Transverse colon (tissue), 4 donors: Measurements from ENCODE around the gene SHLD2.
"Not testable (repeated sequence)": the region's sequence is repeated elsewhere in the genome, so short reads cannot be mapped to it uniquely, and the experiment has no call there.

Experiments
- EP300 ChIP-seq: sonication (generic); formaldehyde crosslinking; IDR thresholded peaks from one replicate; pipeline ENCODE4 v1.6.1; 2017; ENCODE audit warnings: antibody characterized with exemption, low read depth
- POLR2A ChIP-seq: fragments of 450-650 bp; IDR thresholded peaks from one replicate; pipeline ENCODE4 v1.6.1; 2016; ENCODE audit warnings: antibody characterized with exemption, mild to moderate bottlenecking, moderate library complexity
- POLR2AphosphoS5 ChIP-seq, 3 donors: sonication (generic); formaldehyde crosslinking; IDR thresholded peaks; one replicate each; pipeline ENCODE4 v1.6.1; 2016; ENCODE audit warnings: antibody characterized with exemption in 3 of 3
- TF ChIP-seq, protein P1 (sequence below), 5 experiments: fragments of 200-600 bp in 3 of 5; fragments of 450-650 bp in 2 of 5; sonication (generic) in 3 of 5; IDR thresholded peaks; 1 replicate in 2 of 5; 2 replicates in 3 of 5; pipeline ENCODE4 v1.5.1; 2016 to 2017; ENCODE audit warnings: antibody characterized with exemption in 5 of 5, inconsistent platforms in 3 of 5, mild to moderate bottlenecking in 2 of 5, moderate library complexity in 1 of 5

DNA sequence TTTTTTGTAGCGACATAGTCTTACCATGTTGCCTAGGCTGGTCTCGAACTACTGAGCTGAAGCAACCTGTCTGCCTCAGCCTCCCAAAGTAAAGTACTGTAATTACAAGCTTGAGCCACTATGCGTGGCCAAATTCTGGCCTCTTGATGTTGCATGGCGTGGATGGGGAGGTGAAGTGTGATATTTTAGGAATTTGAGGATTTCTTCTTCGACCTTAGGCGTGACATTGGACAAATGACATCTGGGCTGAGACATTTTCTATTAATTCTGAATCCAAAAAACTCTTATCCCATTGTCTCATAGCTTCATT is 48.1 kb downstream of the SHLD2 start:
- TF ChIP-seq, protein P1, sequence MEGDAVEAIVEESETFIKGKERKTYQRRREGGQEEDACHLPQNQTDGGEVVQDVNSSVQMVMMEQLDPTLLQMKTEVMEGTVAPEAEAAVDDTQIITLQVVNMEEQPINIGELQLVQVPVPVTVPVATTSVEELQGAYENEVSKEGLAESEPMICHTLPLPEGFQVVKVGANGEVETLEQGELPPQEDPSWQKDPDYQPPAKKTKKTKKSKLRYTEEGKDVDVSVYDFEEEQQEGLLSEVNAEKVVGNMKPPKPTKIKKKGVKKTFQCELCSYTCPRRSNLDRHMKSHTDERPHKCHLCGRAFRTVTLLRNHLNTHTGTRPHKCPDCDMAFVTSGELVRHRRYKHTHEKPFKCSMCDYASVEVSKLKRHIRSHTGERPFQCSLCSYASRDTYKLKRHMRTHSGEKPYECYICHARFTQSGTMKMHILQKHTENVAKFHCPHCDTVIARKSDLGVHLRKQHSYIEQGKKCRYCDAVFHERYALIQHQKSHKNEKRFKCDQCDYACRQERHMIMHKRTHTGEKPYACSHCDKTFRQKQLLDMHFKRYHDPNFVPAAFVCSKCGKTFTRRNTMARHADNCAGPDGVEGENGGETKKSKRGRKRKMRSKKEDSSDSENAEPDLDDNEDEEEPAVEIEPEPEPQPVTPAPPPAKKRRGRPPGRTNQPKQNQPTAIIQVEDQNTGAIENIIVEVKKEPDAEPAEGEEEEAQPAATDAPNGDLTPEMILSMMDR (IDR thresholded peaks at IDR 0.05) = not testable (repeated sequence)
- TF ChIP-seq EP300; POLR2A; POLR2AphosphoS5 (IDR thresholded peaks at IDR 0.05): not testable (repeated sequence)
